Glomerular endothelial cell (primary cell): ENCODE data around the gene ZNF343. TPM values are rescaled to one million over a fixed set of nuclear protein-coding genes. Genes with fewer than 3 reads are reported as not detected.
"Not testable (repeated sequence)": the region's sequence is repeated elsewhere in the genome, so short reads cannot be mapped to it uniquely, and the experiment has no call there.

Experiments
- DNase-seq: peaks from one replicate; pipeline ENCODE4 v3.0.0-alpha.2; 2011; ENCODE audit warnings: low read depth, low spot score; ENCODE audit errors: extremely low read depth
- total RNA-seq: library from RNA; depleted of rRNA; stranded (reverse); fragments of >200 nt; gene quantifications from 2 replicates; pipeline ENCODE4 v1.2.3, GENCODE V29; 2015

ZNF343 gene
- total RNA-seq, 1 donor from 2014 or later = 5.5 TPM

DNA sequence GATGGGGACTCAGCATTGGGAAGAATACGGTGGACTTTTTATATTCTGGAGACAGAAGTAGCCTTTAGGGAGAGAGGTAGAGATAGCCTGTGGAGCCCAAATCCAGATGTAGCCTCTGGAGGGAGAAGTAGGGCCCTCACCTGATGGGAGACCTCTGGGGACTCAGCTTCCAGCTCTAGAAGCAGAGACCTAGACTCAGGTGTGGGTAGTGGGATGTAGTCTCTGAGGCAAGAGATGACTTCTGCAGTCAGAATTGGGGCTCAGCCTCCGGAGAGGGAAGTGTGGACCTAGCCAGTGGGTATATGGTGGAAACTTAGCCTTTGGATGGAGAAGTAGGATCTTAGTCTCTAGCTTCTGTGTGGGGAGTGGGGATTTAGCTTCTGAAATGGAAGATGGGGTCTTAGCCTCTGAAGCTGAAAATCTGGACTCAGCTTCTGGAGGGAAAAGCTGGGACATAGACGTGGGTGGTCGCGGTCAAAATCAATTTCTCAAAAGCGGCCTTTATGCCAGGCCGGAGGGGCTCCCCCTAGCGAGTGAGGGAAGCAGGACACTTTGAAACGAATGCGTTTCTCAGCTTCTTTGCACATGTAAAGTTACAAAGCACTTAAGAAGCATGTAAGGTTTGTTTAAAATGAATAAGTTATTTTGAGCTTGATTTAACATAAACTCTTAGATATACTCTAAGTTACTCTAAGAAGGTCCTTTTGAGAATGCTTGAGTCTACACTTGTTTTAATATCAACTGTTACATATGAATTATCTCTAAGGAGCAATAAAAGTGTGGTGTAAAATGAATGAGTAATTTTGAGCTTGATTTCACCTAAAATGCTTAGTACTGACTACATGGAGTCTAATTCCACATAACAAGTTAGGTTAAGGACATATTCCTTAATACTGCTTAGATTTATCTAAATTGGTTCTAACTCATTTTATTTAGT is 12.9 kb upstream of the ZNF343 start:
- DNase-seq = no peak

DNA sequence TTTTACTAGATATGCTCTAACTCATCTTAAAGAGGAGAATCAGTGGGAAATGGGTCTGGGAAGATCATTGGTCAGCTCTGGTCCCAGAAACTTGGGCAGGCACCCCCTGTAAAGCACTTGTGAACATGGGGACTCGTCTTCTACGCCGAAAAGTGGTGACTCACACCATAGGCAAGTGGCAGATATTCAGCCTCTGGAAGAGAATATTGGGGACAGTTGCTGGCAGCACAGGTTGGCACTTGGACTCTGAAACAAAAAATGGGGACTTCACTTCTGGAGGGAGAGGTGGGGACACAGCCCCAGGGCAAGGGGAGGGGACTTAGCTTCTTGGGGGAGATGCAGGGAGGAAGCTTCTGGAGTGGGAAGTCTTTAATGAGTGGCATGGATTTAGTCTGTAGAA is 11.9 kb upstream of the ZNF343 start:
- DNase-seq = no peak

DNA sequence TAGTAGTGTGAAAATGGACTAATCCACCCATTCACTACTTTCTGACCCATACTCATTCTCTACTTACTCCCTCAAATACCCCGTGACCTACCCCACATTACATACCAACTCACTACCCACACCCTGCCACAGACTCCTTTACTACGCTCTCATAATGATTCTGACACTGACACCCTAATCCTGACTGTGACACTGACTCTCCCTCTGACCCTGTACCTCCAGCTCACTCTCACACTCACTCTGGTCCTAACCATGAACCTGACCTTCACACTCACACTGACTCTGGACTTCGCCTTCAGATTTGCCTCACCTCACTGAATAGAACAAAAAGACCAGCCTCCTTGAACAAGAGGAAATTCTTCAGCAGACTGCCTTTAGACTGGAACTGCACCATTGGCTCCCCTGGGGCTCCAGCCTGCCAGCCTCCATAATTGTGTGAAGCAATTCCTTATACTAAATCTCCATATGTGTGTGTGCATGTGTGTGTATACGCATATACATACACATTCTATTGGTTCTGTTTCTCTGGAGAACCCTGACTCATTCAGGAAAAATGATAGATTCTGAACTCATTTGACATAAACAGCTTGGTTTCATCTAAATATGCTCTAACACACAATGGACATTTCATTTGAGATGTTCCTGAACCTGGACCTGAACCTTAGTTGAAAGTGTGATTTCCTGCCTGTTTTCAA is 10.5 kb upstream of the ZNF343 start:
- DNase-seq = no peak

DNA sequence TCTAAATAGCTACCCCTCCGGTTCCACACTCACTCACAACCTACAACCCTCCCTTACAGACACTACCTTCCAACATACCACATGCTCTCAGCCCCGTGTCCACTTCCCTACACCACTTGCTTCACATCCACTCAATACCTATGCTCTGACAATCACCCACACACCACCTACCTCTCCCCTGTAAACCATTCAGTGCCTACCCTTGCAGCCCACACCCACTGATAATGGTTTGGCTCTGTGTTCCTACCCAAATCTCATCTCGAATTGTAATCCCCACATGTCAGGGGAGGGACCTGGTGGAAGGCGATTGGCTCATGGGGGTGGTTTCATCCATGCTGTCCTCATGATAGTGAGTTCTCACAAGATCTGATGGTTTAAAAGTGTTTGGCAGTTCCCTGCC is 9.8 kb upstream of the ZNF343 start:
- DNase-seq = no peak

DNA sequence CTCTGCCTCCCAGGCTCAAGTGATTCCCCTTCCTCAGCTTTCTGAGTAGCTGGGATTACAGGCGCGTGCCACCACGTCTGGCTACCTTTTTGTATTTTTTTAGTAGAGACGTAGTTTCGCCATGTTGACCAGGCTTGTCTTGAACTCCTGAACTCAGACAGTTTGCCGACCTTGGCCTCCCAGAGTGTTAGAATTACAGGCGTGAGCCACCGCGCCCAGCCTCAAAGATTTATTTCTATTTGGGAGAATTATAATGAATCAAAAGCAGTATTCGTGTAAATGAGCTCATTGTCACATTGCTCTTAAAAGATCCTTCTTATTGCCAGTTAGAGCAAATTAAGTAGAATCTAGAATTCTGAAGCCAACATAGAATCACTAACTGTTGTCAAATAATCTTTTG is 9.4 kb upstream of the ZNF343 start:
- DNase-seq = no peak

DNA sequence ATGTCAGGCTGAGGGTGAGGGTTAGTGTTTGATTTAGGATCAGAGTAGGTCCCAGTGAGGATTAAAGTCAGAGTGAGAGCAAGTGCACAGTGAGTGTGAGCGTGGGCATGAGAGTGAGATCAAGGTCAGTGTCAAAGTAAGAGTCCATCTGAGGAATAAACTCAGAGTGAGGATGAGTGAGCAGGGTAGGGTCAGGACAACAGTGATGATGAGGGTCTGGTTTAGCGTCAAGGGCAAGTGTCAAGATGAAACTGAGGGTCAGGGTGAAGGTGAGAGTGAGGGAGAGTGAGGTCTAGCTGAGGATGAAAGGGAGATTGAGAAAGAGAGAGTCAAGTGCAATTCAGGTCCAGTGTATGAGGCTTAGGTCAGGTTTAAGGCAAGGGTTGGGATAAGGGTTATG is 7.7 kb upstream of the ZNF343 start:
- DNase-seq = no peak

- DNase-seq = no peak
Measured at GRCh38 chr20:2515203-2515602, 6.5 kb upstream of the ZNF343 start.

DNA sequence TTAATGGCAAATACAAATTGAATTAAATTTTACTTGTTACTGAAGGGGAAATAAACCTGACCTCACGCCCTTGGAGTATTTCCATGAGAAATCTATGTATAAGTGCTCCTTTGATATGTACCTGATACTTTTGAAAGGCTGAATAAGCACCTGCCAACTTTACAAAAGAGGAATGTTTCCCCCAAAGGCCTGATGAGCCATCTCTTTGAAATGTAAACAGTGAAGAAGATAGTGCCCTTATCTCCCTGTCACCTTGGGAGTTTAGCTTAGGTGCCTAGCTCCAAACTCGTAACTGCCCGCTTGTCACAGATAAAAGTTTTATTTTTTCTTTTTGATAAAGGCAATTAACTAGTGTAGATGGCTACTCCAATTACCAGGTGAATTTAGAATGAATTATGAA is 1.1 kb upstream of the ZNF343 start:
- no peak for DNase-seq

GRCh38 chr20:2509468-2509781 is 710 bp upstream of the ZNF343 start:
- DNase-seq = no peak

- no peak for DNase-seq
Measured at GRCh38 chr20:2507875-2508630, 662 bp downstream of the ZNF343 start.

DNA sequence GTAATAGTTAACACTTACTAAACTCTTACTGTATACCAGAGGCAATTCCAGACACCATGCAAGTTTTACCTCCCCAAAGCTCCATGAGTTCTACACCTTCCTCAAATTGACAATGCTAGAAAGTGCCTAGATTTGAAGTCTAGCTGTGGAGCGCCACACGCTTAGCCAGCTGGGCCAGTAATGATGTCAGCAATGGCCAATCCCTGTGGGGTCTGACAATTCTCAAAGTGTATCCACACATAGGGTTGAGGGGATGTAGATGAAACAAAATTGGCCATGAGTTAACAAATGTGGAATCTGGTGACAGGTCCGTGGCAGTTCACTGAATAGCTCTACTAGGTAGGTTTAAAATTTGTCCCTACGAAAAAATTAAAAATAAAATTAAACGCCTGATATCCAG is 1.3 kb downstream of the ZNF343 start:
- no peak for DNase-seq

GRCh38 chr20:2506426-2506825 is 2.3 kb downstream of the ZNF343 start:
- not testable (repeated sequence) for DNase-seq

- DNase-seq = not testable (repeated sequence)
Measured at GRCh38 chr20:2504803-2505202, 3.9 kb downstream of the ZNF343 start.

- not testable (repeated sequence) for DNase-seq
Measured at GRCh38 chr20:2502808-2503384, 5.8 kb downstream of the ZNF343 start.

GRCh38 chr20:2485661-2486060 is 23.1 kb downstream of the ZNF343 start:
- DNase-seq = no peak

DNA sequence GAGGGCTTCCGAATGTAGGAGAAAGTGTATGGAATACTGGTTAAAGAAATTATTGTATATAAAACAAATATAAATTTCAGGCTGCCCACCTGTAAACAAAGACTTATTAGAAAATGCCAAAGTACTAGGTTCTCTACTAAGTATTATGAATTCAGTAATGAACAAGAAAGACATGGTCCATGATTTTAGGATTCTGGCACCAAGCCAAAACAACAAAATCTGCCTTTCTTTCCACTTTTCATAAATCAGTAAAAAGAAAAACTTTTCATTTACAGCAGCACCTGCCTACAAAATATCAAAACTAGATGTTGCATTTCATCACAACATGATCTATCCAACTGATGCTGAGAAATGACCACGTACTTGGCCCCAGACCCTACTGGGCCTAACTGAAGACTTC is 23.6 kb downstream of the ZNF343 start:
- DNase-seq = no peak

DNA sequence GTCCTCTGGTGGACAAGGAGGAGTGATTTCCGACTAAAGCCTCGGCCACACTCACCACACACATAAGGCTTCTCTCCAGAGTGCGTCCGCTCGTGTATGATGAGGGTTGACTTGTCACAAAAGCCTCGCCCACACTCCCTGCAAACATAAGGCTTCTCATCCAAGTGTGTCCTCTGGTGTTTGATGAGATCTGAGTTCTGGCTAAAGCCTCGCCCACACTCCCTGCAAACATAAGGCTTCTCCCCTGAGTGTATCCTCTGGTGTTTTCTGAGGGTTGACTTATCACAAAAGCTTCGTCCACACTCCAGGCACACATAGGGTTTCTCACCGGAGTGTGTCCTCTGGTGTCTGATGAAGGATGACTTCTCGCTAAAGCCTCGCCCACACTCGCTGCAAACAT is 25.2 kb downstream of the ZNF343 start:
- DNase-seq = no peak

DNA sequence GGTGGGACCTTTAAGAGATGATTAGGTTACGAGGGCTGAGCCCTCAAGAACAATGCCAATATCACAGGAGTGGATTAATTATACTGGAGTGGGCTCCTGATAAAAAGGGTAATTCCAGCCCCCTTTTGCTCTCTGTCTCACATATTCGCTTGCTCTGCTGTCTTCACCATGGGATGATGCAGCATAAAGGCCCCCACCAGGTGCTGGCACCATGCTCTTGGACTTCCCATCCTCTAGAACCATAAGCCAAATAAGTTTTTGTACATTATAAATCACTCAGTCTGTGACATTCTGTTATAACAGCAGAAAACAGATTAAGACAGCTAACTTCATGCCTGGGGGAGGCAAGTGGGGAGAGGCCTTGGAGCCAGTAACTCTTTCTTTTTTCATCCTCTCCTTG is 28.3 kb downstream of the ZNF343 start:
- no peak for DNase-seq

DNA sequence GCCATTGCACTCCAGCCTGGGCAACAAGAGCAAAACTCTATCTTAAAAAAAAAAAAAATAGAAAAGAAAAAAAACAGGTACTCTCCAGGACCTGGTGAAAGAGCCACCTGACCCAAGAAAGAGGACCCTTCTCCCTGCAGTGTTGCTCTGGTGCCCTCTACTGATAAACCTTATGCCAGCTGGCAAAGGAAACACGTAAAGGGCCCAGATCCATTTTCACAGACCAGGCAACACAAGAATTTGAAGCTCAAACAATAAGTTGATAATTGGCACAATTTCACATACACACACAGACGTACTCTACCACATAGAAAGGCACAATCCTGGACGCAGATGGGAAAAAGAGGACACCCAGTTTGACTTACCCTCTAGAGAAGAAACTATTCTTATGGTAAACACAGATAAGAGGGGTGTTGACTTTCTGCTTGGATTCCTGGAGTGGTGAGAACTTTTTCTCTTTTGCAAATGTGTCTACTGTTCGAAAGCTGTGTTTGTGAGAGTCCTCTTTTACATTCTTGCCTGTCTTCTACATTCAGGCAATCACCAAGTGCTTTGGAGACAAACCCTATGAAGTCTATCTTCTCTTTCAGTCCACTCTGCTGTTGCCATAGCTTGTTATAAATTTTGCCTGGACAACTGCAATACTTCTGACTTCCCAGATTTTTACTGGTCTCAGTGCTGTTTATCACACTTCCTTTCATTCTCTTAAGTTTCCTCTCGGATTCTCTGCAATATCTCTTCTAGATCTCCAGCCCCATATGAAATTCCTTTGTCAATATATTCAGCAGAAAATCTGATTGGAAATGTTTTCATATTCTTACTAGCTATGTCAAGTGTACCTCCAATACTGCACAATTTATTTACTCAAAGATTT is 31.7 kb downstream of the ZNF343 start:
- no peak for DNase-seq
